ENCODE results near the gene ATP5MK.

The ATP5MK gene

GRCh38 chr10:103427866-103428265, 31.6 kb upstream of the ATP5MK start:
- ATAC-seq, result no peak
- TF ChIP-seq ZC3H10 (CRISPR knock-in tag; IDR thresholded peaks at IDR 0.05) (no peak), ARNTL (CRISPR knock-in tag; IDR thresholded peaks at IDR 0.05; ENCODE audit: borderline replicate concordance, low read depth) (no peak), ZFP30 (CRISPR knock-in tag; IDR thresholded peaks at IDR 0.05) (no peak), ZFP3 (CRISPR knock-in tag; IDR thresholded peaks at IDR 0.05) (no peak), ZNF70 (CRISPR knock-in tag; IDR thresholded peaks at IDR 0.05) (no peak), ZNF565 (CRISPR knock-in tag; conservative IDR thresholded peaks at IDR 0.05; ENCODE audit: low read depth) (no peak), CSDC2 (CRISPR knock-in tag; IDR thresholded peaks at IDR 0.05) (no peak), SNAI2 (CRISPR knock-in tag; IDR thresholded peaks at IDR 0.05) (no peak), CSRNP3 (CRISPR knock-in tag; IDR thresholded peaks at IDR 0.05) (no peak), TCF4 (CRISPR knock-in tag; IDR thresholded peaks at IDR 0.05; ENCODE audit: borderline replicate concordance) (no peak), GLIS3 (CRISPR knock-in tag; IDR thresholded peaks at IDR 0.05) (no peak), RARB (CRISPR knock-in tag; IDR thresholded peaks at IDR 0.05) (no peak), BACH2 (CRISPR knock-in tag; IDR thresholded peaks at IDR 0.05; ENCODE audit: borderline replicate concordance) (no peak), TOX (CRISPR knock-in tag; IDR thresholded peaks at IDR 0.05; ENCODE audit: borderline replicate concordance) (no peak), PPARA (CRISPR knock-in tag; IDR thresholded peaks at IDR 0.05; ENCODE audit: borderline replicate concordance) (no peak), TSHZ2 (CRISPR knock-in tag; IDR thresholded peaks at IDR 0.05) (no peak), POU6F1 (CRISPR knock-in tag; IDR thresholded peaks at IDR 0.05; ENCODE audit: borderline replicate concordance, low read depth) (no peak)

GRCh38 chr10:103423748-103424147, 27.5 kb upstream of the ATP5MK start:
- TF ChIP-seq PATZ1 (CRISPR knock-in tag; IDR thresholded peaks at IDR 0.05; ENCODE audit: borderline replicate concordance) (no peak), PPARA (CRISPR knock-in tag; IDR thresholded peaks at IDR 0.05; ENCODE audit: borderline replicate concordance) (no peak), CSDC2 (CRISPR knock-in tag; IDR thresholded peaks at IDR 0.05) (no peak), RARB (CRISPR knock-in tag; IDR thresholded peaks at IDR 0.05) (no peak), CSRNP3 (CRISPR knock-in tag; IDR thresholded peaks at IDR 0.05) (no peak), ESRRG (CRISPR knock-in tag; IDR thresholded peaks at IDR 0.05) (no peak), ZNF8 (CRISPR knock-in tag; IDR thresholded peaks at IDR 0.05) (no peak), CREB5 (CRISPR knock-in tag; IDR thresholded peaks at IDR 0.05; ENCODE audit: low read depth) (no peak), ZNF565 (CRISPR knock-in tag; conservative IDR thresholded peaks at IDR 0.05; ENCODE audit: low read depth) (no peak), TOX (CRISPR knock-in tag; IDR thresholded peaks at IDR 0.05; ENCODE audit: borderline replicate concordance) (no peak), BACH2 (CRISPR knock-in tag; IDR thresholded peaks at IDR 0.05; ENCODE audit: borderline replicate concordance) (no peak), ZNF70 (CRISPR knock-in tag; IDR thresholded peaks at IDR 0.05) (no peak), ZFP30 (CRISPR knock-in tag; IDR thresholded peaks at IDR 0.05) (no peak), SNAI2 (CRISPR knock-in tag; IDR thresholded peaks at IDR 0.05) (no peak)
- no peak for ATAC-seq

All from SK-N-SH treated with all-trans-retinoic acid at 6 μM for 48 hours (cell line).